Endodermal cell (in vitro differentiated cells): ENCODE results near the gene HLF. TPM values are rescaled to one million over a fixed set of nuclear protein-coding genes. Genes with fewer than 3 reads are reported as not detected.

Experiments used
- DNase-seq: peaks from one replicate; pipeline ENCODE4 v3.0.0-alpha.2; 2017
- H3K27ac ChIP-seq: 2 replicates; pipeline ENCODE4 v1.5.1; 2013; ENCODE audit warnings: mild to moderate bottlenecking, low read depth, low read length, moderate library complexity
- H3K27me3 ChIP-seq: 2 replicates; pipeline ENCODE4 v1.6.1; 2013; ENCODE audit warnings: mild to moderate bottlenecking, low read length, moderate library complexity; ENCODE audit not compliant: insufficient read depth, control insufficient read depth, poor library complexity, severe bottlenecking
- H3K36me3 ChIP-seq: 2 replicates; pipeline ENCODE4 v1.7.0; 2013; ENCODE audit warnings: mild to moderate bottlenecking, low read length, moderate library complexity; ENCODE audit not compliant: control insufficient read depth, insufficient read depth
- H3K4me1 ChIP-seq: one replicate; pipeline ENCODE4 v1.7.0; 2013; ENCODE audit warnings: low read length; ENCODE audit not compliant: control insufficient read depth, insufficient read depth
- H3K4me3 ChIP-seq: 2 replicates; pipeline ENCODE4 v1.5.1; 2013; ENCODE audit warnings: mild to moderate bottlenecking, low read length, moderate library complexity
- H3K9ac ChIP-seq: 2 replicates; pipeline ENCODE4 v1.6.1; 2013; ENCODE audit warnings: mild to moderate bottlenecking, low read length, moderate library complexity; ENCODE audit not compliant: poor library complexity, severe bottlenecking; ENCODE audit errors: extremely low read depth
- H3K9me3 ChIP-seq: 2 replicates; pipeline ENCODE4 v1.6.1; 2013; ENCODE audit warnings: mild to moderate bottlenecking, low read length, moderate library complexity; ENCODE audit not compliant: control insufficient read depth
- H3K27ac Mint-ChIP-seq: 2 replicates; pipeline ENCODE4 v1.8.0; 2020; ENCODE audit warnings: mixed read lengths
- H3K27me3 Mint-ChIP-seq: 2 replicates; pipeline ENCODE4 v1.8.0; 2021; ENCODE audit warnings: mild to moderate bottlenecking, mixed read lengths; ENCODE audit not compliant: insufficient read depth
- H3K36me3 Mint-ChIP-seq: 2 replicates; pipeline ENCODE4 v1.8.0; 2020; ENCODE audit warnings: low read depth, mixed read lengths
- H3K4me1 Mint-ChIP-seq: 2 replicates; pipeline ENCODE4 v1.8.0; 2020; ENCODE audit warnings: mixed read lengths
- H3K4me3 Mint-ChIP-seq: 2 replicates; pipeline ENCODE4 v1.8.0; 2020; ENCODE audit warnings: mild to moderate bottlenecking, moderate library complexity, mixed read lengths
- H3K9me3 Mint-ChIP-seq: 2 replicates; pipeline ENCODE4 v1.8.0; 2020; ENCODE audit warnings: mild to moderate bottlenecking, mixed read lengths
- CTCF ChIP-seq: fragments of 200-600 bp; sonication (generic); conservative IDR thresholded peaks from 2 replicates; pipeline ENCODE4 v1.5.0; 2021; ENCODE audit warnings: antibody characterized with exemption, mild to moderate bottlenecking
- WGBS, 2 experiments: methylation state at CpG; one replicate each; pipeline versions ENCODE4 v1.1.5 to v1.1.7; 2013; ENCODE audit warnings: missing lambda C conversion rate in 2 of 2, mixed read lengths in 1 of 2; ENCODE audit not compliant: insufficient coverage in 1 of 2, insufficient read length in 1 of 2; 5-methylcytosine and 5-hydroxymethylcytosine counted together
- total RNA-seq, 2 donors: library from RNA; stranded (reverse); fragmentation: NEBNext Ultra II Directional in 1 of 2; extraction: Animal tissue kit (Norgen Biotek cat#: 25700) in 1 of 2; gene quantifications; 2 replicates in 1 of 2; 3 replicates in 1 of 2; pipeline ENCODE4 v1.2.1, GENCODE V29; 2021

The HLF gene
- total RNA-seq, 2 donors from 2014 or later, result not detected

GRCh38 chr17:55348749-55349354, 84.1 kb downstream of the HLF start:
- H3K9me3 Mint-ChIP-seq, result peaks cover 11% of the 10 kb centered on the region
- no peaks in the 10 kb centered on the region for H3K36me3 Mint-ChIP-seq
- no peak overlapping the region for H3K4me3 ChIP-seq
- no peaks in the 10 kb centered on the region for H3K27me3 Mint-ChIP-seq
- TF ChIP-seq CTCF, result peak; percentile 92
- no peak overlapping the region for H3K27ac ChIP-seq
- H3K9ac ChIP-seq, result no peak overlapping the region
- no peaks in the 10 kb centered on the region for H3K36me3 ChIP-seq
- peak; percentile 81 for DNase-seq
- H3K27me3 ChIP-seq, result no peaks in the 10 kb centered on the region
- H3K4me1 Mint-ChIP-seq, result peaks cover 8% of the 10 kb centered on the region
- H3K4me3 Mint-ChIP-seq, result no peak overlapping the region
- no peak overlapping the region for H3K27ac Mint-ChIP-seq
- no peaks in the 10 kb centered on the region for H3K4me1 ChIP-seq
- 30 to 40% methylated on average over 8 to 10 of the region's 10 CpGs for WGBS, 2 experiments
- peaks cover 4% of the 10 kb centered on the region for H3K9me3 ChIP-seq

DNA sequence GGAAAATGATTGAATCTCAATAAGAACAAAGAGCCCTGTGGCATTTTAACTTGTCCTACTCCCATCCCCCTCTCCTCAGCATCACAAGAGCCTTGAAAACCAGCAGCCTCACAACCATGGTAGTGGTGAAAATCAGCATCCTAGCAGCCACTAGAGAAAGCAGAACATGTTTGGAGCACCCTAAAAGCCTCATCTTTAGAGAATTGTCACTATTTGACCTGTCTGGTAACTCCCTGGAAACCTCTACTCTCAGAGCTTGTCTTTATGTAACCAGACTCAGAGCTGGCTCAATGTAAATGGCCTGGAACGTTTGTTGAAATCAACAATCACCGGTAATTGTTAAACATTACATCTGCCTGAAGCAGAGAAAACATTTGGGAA, 86.1 kb downstream of the HLF start:
- H3K4me3 ChIP-seq, result no peak overlapping the region
- H3K36me3 ChIP-seq, result no peaks in the 10 kb centered on the region
- peaks cover 11% of the 10 kb centered on the region for H3K9me3 Mint-ChIP-seq
- no peaks in the 10 kb centered on the region for H3K36me3 Mint-ChIP-seq
- peak overlapping the region; percentile 32 for H3K27ac Mint-ChIP-seq
- peak; percentile 66 for DNase-seq
- H3K27me3 Mint-ChIP-seq, result no peaks in the 10 kb centered on the region
- no peaks in the 10 kb centered on the region for H3K4me1 ChIP-seq
- no peak overlapping the region for H3K27ac ChIP-seq
- H3K27me3 ChIP-seq, result no peaks in the 10 kb centered on the region
- peaks cover 8% of the 10 kb centered on the region for H3K4me1 Mint-ChIP-seq
- H3K9me3 ChIP-seq, result peaks cover 4% of the 10 kb centered on the region
- H3K9ac ChIP-seq, result no peak overlapping the region
- WGBS, 2 experiments, result 56 to 75% methylated on average over 2 of the region's 2 CpGs
- TF ChIP-seq CTCF, result no peak
- H3K4me3 Mint-ChIP-seq, result no peak overlapping the region

DNA sequence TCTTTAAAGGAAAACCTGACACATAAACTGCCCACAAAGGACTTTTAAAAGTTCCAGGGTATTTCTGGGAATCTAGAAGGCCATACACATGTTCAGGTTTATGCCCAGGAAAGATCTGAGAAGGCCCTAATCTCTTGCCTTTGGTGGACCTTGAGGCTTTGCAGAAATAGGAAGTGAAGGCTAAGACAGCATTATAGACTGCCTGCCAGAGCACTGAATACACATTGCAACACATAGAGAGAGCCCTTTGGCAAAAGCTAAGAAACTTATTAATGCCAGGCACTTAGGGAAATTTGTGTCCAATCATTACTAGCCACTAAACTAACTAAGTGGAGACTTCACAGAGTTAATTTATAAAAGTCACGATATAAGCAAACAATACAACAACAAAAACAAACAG, 86.5 kb downstream of the HLF start:
- Mint-ChIP-seq H3K27ac (no peak overlapping the region), H3K36me3 (no peaks in the 10 kb centered on the region), H3K9me3 (peaks cover 11% of the 10 kb centered on the region), H3K4me3 (no peak overlapping the region), H3K4me1 (peaks cover 8% of the 10 kb centered on the region), H3K27me3 (no peaks in the 10 kb centered on the region)
- no peaks in the 10 kb centered on the region for H3K36me3 ChIP-seq
- no peaks in the 10 kb centered on the region for H3K4me1 ChIP-seq
- no peak for TF ChIP-seq CTCF
- DNase-seq, result no peak
- H3K4me3 ChIP-seq, result no peak overlapping the region
- H3K9ac ChIP-seq, result no peak overlapping the region
- WGBS, 2 experiments, result 91% methylated on average over 1 of the region's 1 CpG; no CpG with 5 or more reads in 1 of the 2 experiments
- no peaks in the 10 kb centered on the region for H3K27me3 ChIP-seq
- peaks cover 4% of the 10 kb centered on the region for H3K9me3 ChIP-seq
- no peak overlapping the region for H3K27ac ChIP-seq
